GM12892 (cell line): Measurements from ENCODE around the gene CPXM1.

Source experiments
- POLR2A ChIP-seq: IDR thresholded peaks from 2 replicates; pipeline ENCODE4 v1.6.1; 2011; ENCODE audit warnings: low read depth, low read length, control low read depth
- POLR2AphosphoS5 ChIP-seq: IDR thresholded peaks from 2 replicates; pipeline ENCODE4 v1.6.1; 2011; ENCODE audit warnings: low read depth, low read length, control low read depth

- TF ChIP-seq POLR2A (no peak), POLR2AphosphoS5 (no peak)
Observed at GRCh38 chr20:2759603-2760296, 40.7 kb downstream of the CPXM1 start.
